8988T (cell line): ENCODE measurements around the gene JPH3.
"Not testable (repeated sequence)": the region's sequence is repeated elsewhere in the genome, so short reads cannot be mapped to it uniquely, and the experiment has no call there.

Experiments
- DNase-seq: peaks from one replicate; pipeline ENCODE4 v3.0.0; 2011

Gene JPH3

GRCh38 chr16:87575027-87575804 lies 27.1 kb upstream of the JPH3 start:
- peak; percentile 77 for DNase-seq

DNA sequence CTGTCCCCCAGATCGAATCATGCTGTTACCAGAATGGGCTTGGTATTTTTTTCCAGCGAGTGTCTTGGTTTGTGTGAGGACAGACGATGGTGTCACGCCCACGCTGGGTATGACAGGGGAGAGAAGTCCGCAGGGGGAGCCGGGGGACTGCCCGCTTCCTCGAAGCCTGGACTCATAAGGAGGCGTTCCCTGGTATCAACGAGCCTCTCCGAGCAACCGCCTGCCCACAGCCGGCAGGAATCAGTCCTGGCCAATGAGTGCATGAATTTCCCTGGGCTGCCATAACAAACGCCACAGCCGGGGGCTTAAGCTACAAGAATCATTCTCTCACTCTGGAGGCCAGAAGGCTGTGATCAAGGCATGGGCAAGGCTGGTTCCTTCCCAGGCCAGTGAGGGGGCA lies 26.1 kb upstream of the JPH3 start:
- DNase-seq: no peak

- not testable (repeated sequence) for DNase-seq
Measured at GRCh38 chr16:87578142-87578930, 24.0 kb upstream of the JPH3 start.

- no peak for DNase-seq
Measured at GRCh38 chr16:87579691-87580090, 22.6 kb upstream of the JPH3 start.

- no peak for DNase-seq
Measured at GRCh38 chr16:87580855-87581261, 21.4 kb upstream of the JPH3 start.

GRCh38 chr16:87581857-87582215 lies 20.5 kb upstream of the JPH3 start:
- peak; percentile 87 for DNase-seq

DNA sequence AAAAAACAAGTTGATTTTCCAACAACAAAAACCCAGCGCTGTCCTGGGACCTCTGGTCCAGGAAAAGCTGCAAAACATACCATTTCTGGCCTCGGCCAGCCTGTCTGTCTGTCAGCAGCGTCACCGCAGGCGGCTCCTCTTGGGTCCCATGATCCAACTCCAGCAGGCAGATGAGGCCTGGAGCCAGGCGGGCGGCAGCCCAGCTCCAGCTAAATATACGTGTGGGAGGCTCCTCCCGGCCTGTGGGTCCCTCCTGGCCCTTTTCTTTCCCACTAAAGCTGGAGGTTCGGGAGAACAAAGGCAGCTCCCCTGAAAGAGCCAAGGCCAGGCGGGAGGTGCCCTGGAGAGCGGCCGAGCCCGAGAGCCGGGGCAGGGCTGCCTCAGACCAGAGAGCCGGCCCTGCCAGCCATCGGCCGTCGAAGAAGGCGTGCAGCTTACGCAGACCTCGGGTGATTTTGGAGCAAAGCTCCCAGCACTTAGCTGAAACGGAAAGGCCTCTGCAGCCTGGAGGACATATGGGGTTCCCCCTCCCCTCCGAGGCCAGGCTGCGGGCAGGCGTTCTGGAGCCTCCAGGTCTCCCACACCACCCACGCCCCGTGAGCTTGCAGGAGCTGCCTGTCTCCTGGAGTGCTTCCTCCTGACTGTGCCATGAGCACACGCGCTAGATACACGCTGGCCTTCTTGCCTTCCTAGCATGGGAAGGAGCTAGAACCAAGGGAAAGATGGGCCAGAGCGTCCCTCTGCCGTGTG lies 19.9 kb upstream of the JPH3 start:
- no peak for DNase-seq

- DNase-seq: no peak
Measured at GRCh38 chr16:87582966-87583325, 19.4 kb upstream of the JPH3 start.

- DNase-seq: no peak
Measured at GRCh38 chr16:87583453-87584131, 18.7 kb upstream of the JPH3 start.

DNA sequence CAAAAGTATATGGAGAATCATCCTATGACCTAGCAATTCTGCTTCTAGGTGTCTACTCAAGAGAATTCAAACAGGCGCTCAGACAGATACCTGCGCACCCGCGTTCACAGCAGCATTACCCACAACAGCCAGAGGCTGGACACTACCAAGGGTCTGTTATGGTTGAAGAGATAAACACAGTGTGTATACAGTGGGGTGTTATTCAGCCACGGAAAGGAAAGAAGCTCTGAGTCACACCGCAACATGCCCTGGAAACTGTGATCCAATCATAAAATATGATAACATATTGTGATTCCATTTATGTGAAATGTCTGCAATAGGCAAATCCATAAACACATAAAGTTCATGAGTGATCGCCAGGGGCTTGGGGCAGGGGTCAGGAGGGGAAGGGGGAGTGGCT lies 18.0 kb upstream of the JPH3 start:
- no peak for DNase-seq

DNA sequence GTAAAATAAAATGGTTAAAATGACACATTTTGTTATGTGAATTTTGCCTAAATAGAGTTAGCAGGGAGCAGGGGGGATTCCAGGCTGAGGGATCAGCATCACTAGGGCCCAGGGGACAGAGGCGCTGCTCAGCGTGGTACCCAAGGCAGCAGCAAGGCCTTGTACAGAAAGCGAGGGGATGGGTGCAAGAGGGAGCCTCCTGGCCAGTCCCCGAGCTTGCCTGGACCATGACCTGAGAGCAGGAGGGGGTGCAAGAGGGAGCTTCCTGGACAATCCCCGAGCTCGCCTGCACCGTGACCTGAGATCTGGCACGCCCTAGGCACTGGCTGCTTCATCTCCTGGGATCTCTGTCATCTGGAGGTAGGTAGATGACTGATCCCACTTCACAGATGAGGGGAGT lies 17.3 kb upstream of the JPH3 start:
- DNase-seq: no peak

- no peak for DNase-seq
Measured at GRCh38 chr16:87585442-87586200, 16.7 kb upstream of the JPH3 start.

DNA sequence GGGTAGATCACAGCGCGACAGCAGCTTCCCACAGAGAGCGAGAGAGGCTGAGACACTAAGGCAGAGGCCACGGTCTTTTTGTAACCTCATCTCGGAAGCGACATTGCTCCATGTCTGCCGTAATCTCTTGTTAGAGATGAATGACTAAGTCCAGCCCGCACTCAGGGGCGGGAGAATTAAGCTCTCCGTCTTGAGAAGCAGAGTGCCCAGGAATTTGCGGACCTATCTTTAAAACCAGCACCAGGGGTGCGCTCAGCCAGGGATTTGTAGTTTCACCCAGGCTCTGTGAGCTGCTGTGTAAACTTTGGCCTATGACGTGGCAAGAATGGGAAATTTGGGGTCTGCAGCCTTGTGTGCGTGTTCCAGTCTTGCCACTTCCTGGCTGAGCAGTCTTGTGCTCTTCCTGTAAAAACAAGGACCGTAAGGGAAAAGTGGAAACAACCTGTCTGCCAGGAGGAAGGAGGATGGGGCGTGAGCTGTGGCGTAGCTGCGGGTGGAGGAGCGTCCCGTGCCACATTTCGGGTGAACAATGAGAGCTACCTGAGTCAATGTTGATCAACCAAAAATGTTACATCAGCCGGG lies 16.0 kb upstream of the JPH3 start:
- no peak for DNase-seq

- DNase-seq: no peak
Measured at GRCh38 chr16:87587636-87588035, 14.7 kb upstream of the JPH3 start.

GRCh38 chr16:87592018-87592712 lies 10.1 kb upstream of the JPH3 start:
- DNase-seq: no peak

- no peak for DNase-seq
Measured at GRCh38 chr16:87593710-87594258, 8.5 kb upstream of the JPH3 start.

- no peak for DNase-seq
Measured at GRCh38 chr16:87595712-87596111, 6.6 kb upstream of the JPH3 start.

DNA sequence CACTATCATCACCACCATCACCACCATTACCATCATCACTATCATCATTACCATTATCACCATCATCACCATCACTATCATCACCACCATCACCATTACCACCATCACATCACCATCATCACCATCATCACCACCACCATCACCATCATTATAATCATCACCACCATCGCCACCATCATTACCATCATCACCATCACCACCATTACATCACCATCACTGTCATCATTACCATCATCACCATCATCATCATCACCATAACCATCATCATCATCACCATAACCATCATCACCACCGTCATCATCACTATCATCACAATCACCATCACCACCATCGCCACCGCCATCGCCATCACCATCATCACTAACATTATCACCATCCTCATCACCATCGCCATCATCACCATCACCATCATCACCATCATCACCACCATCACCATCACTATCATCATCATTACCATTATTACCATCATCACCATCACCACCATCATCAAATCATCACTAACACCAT lies 4.9 kb upstream of the JPH3 start:
- DNase-seq: no peak

- DNase-seq: no peak
Measured at GRCh38 chr16:87598431-87598830, 3.9 kb upstream of the JPH3 start.

DNA sequence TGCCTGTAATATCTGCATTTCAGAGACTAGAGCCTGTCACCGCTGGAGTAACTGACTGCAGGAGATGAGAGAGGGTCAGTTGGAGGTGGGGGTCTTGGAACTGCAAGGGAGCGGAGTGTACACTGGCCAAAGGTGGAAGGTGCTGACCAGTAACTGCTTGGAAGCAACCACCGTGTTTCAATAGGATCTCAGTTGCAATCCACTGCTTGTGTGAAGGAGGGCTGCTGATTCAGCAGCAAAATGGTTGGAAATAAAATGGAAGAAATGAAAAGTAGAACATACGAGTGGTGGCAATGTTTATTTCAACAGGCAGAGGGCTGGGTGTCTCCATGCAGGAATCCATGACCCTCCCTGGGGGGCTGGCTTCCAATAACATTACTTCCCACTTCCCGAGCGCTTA lies 2.1 kb upstream of the JPH3 start:
- no peak for DNase-seq
